Keratinocyte (primary cell): ENCODE data around the gene RPH3AL. TPM values are rescaled to one million over a fixed set of nuclear protein-coding genes. Genes with fewer than 3 reads are reported as not detected.
"Not testable (repeated sequence)": the region's sequence is repeated elsewhere in the genome, so short reads cannot be mapped to it uniquely, and the experiment has no call there.

Experiments used
- DNase-seq: peaks from one replicate; pipeline ENCODE4 v3.0.0-alpha.2; 2011; ENCODE audit warnings: low read depth, missing footprints, low spot score
- FAIRE-seq: peaks from 2 replicates; lab custom pipeline; 2011; peaks lifted over from hg19 to GRCh38; lab: Jason Lieb, UNC
- H2AFZ ChIP-seq: 2 replicates; pipeline ENCODE4 v1.6.0; 2012; ENCODE audit warnings: low read length, control low read depth, inconsistent platforms; ENCODE audit not compliant: control insufficient read depth
- H3K27ac ChIP-seq: 2 replicates; pipeline ENCODE4 v1.5.1; 2011; ENCODE audit warnings: low read length; ENCODE audit not compliant: control insufficient read depth, insufficient read depth
- H3K27me3 ChIP-seq: 3 replicates; pipeline ENCODE4 v1.6.0; 2011; ENCODE audit warnings: low read length; ENCODE audit not compliant: control insufficient read depth, insufficient read depth; ENCODE audit errors: extremely low read depth
- H3K36me3 ChIP-seq, 2 experiments: 2 replicates in 1 of 2; 3 replicates in 1 of 2; pipeline ENCODE4 v1.5.1; 2011; ENCODE audit warnings: low read length in 2 of 2, mild to moderate bottlenecking in 1 of 2; ENCODE audit not compliant: control insufficient read depth in 2 of 2, insufficient read depth in 2 of 2; ENCODE audit errors: extremely low read depth in 1 of 2
- H3K4me1 ChIP-seq: 3 replicates; pipeline ENCODE4 v1.5.1; 2011; ENCODE audit warnings: low read length; ENCODE audit not compliant: control insufficient read depth, insufficient read depth; ENCODE audit errors: extremely low read depth
- H3K4me2 ChIP-seq: 3 replicates; pipeline ENCODE4 v1.6.0; 2011; ENCODE audit warnings: low read depth, low read length; ENCODE audit not compliant: control insufficient read depth, insufficient read depth; ENCODE audit errors: extremely low read depth
- H3K4me3 ChIP-seq, 3 experiments: fragments of 200-600 bp in 1 of 3; sonication (generic) in 1 of 3; 2 replicates in 2 of 3; 3 replicates in 1 of 3; pipeline ENCODE4 v1.5.1; 2011 to 2016; ENCODE audit warnings: low read length in 3 of 3, mild to moderate bottlenecking in 3 of 3, control low read depth in 2 of 3, inconsistent platforms in 1 of 3, low read depth in 1 of 3, mixed read lengths in 1 of 3, mixed run types in 1 of 3, moderate library complexity in 1 of 3; ENCODE audit not compliant: control insufficient read depth in 2 of 3, insufficient read depth in 2 of 3; ENCODE audit errors: extremely low read depth in 1 of 3
- H3K79me2 ChIP-seq: 2 replicates; pipeline ENCODE4 v1.6.0; 2012; ENCODE audit warnings: low read length; ENCODE audit not compliant: control insufficient read depth, insufficient read depth
- H3K9ac ChIP-seq: 3 replicates; pipeline ENCODE4 v1.6.0; 2011; ENCODE audit warnings: low read length; ENCODE audit not compliant: control insufficient read depth, insufficient read depth; ENCODE audit errors: extremely low read depth
- H3K9me1 ChIP-seq: 3 replicates; pipeline ENCODE4 v1.6.0; 2011; ENCODE audit warnings: low read length; ENCODE audit not compliant: control insufficient read depth, insufficient read depth; ENCODE audit errors: extremely low read depth
- H3K9me3 ChIP-seq: 2 replicates; pipeline ENCODE4 v1.5.1; 2012; ENCODE audit warnings: low read depth, low read length; ENCODE audit not compliant: control insufficient read depth
- H4K20me1 ChIP-seq: 3 replicates; pipeline ENCODE4 v1.6.0; 2011; ENCODE audit warnings: low read length; ENCODE audit not compliant: control insufficient read depth, insufficient read depth; ENCODE audit errors: extremely low read depth
- EZH2 ChIP-seq: IDR thresholded peaks from one replicate; pipeline ENCODE4 v1.6.1; 2012; ENCODE audit warnings: inconsistent platforms, mild to moderate bottlenecking, low read length, moderate library complexity
- dilution Hi-C: fragments of 300-500 bp; cut with MboI; formaldehyde crosslinking; loops from one replicate; pipeline ENCODE4 v1.7.0; 2020; ENCODE audit warnings: low sequenced_read_pairs; ENCODE audit not compliant: extremely low pct_ligation_motif_present
- polyA plus RNA-seq, 5 experiments: library from polyadenylated mRNA; depleted of rRNA in 3 of 5; stranded (reverse) in 3 of 5; stranded (forward) in 1 of 5; unstranded in 1 of 5; fragments of >200 nt; gene quantifications; 1 replicate in 1 of 5; 2 replicates in 3 of 5; 3 replicates in 1 of 5; pipeline versions ENCODE4 v1.2.1 to v1.2.3, GENCODE V29; 2011 to 2012; ENCODE audit warnings: missing spikeins in 2 of 5, low read depth in 1 of 5, low replicate concordance in 1 of 5
- TF ChIP-seq, protein P1 (sequence below), 3 experiments: IDR thresholded peaks in 1 of 3; conservative IDR thresholded peaks in 1 of 3; optimal IDR thresholded peaks in 1 of 3; 2 replicates in 2 of 3; 3 replicates in 1 of 3; pipeline versions ENCODE3 to v1.5.1; 2011; ENCODE audit warnings: low read length in 3 of 3, mild to moderate bottlenecking in 3 of 3, moderate library complexity in 2 of 3, control low read depth in 1 of 3, inconsistent platforms in 1 of 3; ENCODE audit not compliant: insufficient read depth in 2 of 3; ENCODE audit errors: extremely low read depth in 1 of 3

RPH3AL gene
- polyA plus RNA-seq, 1 donor (not counting 4 experiments of a cell fraction or from before 2014, with no cell fraction given) = 0.31 TPM

DNA sequence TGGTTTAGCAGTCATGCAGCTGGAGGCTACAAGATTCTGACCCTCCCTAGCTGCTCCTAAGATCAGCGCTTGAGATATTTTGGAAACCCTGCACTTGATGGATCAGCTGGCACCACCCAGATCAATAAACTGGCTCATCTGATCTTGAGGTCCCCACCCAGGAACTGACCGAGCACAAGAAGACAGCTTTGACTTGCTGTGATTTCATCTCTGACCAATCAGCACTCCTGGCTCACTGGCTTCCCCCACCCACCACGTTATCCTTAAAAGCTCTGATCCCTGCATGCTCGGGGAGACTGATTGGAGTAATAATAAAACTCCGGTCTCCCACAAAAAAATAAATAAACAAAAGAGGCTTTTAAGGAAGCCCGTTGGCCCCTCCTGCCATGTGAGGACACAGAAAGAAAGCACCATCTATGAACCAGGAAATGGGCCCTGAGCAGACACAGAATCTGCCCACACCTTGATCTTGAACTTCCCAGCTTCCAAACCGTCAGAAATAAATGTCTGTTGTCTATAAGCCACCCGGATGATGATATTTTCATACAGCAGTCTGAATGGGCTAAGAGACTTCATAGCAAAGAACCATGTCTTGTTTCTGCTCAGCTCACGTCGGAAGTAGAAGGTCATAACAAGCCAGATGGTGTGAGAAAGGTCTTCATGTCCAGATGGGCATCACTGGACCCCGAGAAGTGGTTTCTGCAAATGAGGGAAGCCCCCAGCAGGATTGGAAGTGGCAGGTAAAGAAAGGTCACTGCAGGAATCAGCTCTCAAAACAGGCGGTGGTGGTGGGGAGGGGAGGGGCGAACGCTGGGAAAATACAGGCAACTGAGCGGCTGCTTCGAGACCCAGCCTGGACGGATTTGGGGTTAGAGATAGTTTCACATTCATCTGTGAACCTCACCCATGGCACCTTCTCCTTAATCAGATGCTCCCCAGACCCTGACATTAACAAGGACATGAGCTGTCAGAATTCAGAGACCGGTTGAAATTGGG, 19.8 kb upstream of the RPH3AL start:
- Histone ChIP-seq H3K9me3 (no peaks in the 10 kb centered on the region), H3K27me3 (no peaks in the 10 kb centered on the region), H2AFZ (no peak overlapping the region), H4K20me1 (no peaks in the 10 kb centered on the region), H3K9ac (no peak overlapping the region), H3K9me1 (no peaks in the 10 kb centered on the region), H3K4me1 (peaks cover 4% of the 10 kb centered on the region), H3K79me2 (no peaks in the 10 kb centered on the region), H3K4me3 (no peak overlapping the region), H3K36me3 (no peaks in the 10 kb centered on the region), H3K4me2 (no peak overlapping the region), H3K27ac (no peak overlapping the region)
- no peak for TF ChIP-seq EZH2
- TF ChIP-seq, protein P1, sequence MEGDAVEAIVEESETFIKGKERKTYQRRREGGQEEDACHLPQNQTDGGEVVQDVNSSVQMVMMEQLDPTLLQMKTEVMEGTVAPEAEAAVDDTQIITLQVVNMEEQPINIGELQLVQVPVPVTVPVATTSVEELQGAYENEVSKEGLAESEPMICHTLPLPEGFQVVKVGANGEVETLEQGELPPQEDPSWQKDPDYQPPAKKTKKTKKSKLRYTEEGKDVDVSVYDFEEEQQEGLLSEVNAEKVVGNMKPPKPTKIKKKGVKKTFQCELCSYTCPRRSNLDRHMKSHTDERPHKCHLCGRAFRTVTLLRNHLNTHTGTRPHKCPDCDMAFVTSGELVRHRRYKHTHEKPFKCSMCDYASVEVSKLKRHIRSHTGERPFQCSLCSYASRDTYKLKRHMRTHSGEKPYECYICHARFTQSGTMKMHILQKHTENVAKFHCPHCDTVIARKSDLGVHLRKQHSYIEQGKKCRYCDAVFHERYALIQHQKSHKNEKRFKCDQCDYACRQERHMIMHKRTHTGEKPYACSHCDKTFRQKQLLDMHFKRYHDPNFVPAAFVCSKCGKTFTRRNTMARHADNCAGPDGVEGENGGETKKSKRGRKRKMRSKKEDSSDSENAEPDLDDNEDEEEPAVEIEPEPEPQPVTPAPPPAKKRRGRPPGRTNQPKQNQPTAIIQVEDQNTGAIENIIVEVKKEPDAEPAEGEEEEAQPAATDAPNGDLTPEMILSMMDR (optimal IDR thresholded peaks at IDR 0.05 in 1 of 3, IDR thresholded peaks at IDR 0.05 in 1 of 3, conservative IDR thresholded peaks at IDR 0.05 in 1 of 3; ENCODE audit: extremely low read depth in 1 of 3, insufficient read depth in 2 of 3, low read length in 3 of 3) = no peak
- DNase-seq = no peak
- no peak for FAIRE-seq
- dilution Hi-C loops = no loop called here

DNA sequence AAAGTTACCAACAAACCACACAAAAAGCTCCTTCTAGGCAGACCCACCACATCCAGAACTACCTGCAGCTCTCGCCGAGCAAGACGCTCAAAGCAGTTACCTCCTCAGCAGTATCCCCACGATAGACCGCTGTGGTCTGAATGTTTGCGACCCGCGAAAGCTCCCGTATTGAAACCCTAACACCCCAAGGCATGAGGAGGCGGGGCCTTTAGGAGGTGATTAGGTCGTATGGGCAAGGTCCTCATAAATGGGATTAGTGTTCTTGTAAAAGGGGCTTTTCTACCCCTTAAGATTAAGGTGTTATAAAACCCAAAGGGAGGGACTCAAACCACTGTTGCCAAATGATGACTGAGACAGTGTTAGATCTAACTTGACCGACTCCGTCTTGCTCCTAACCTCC, 19.0 kb upstream of the RPH3AL start:
- DNase-seq (no peak), FAIRE-seq (no peak)
- Histone ChIP-seq H3K4me2 (no peak overlapping the region), H3K27me3 (no peaks in the 10 kb centered on the region), H4K20me1 (no peaks in the 10 kb centered on the region), H3K9me3 (no peaks in the 10 kb centered on the region), H3K79me2 (no peaks in the 10 kb centered on the region), H3K9me1 (no peaks in the 10 kb centered on the region), H3K4me1 (peaks cover 4% of the 10 kb centered on the region), H3K27ac (no peak overlapping the region), H3K9ac (no peak overlapping the region), H3K36me3 (no peaks in the 10 kb centered on the region), H2AFZ (no peak overlapping the region), H3K4me3 (no peak overlapping the region)
- TF ChIP-seq EZH2 = no peak
- dilution Hi-C loops = no loop called here

DNA sequence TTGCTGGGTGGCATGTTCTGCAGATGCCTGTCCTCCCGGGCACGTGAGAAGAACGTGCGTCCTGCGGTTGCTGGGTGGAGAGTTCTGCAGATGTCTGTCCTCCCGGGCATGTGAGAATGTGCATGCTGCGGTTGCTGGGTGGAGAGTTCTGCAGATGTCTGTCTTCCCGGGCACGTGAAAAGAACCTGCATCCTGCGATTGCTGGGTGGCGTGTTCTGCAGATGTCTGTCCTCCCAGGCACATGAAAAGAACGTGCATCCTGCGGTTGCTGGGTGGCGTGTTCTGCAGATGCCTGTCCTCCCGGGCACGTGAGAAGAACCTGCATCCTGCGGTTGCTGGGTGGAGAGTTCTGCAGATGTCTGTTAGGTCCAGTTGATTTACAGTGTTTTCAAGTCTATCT, 15.0 kb upstream of the RPH3AL start:
- H3K4me2 ChIP-seq, H3K36me3 ChIP-seq, H2AFZ ChIP-seq, FAIRE-seq, H3K27ac ChIP-seq, H3K27me3 ChIP-seq, H4K20me1 ChIP-seq, H3K9me1 ChIP-seq, H3K9me3 ChIP-seq, H3K79me2 ChIP-seq, H3K4me1 ChIP-seq, dilution Hi-C loops, H3K9ac ChIP-seq, DNase-seq, H3K4me3 ChIP-seq: not testable (repeated sequence)

DNA sequence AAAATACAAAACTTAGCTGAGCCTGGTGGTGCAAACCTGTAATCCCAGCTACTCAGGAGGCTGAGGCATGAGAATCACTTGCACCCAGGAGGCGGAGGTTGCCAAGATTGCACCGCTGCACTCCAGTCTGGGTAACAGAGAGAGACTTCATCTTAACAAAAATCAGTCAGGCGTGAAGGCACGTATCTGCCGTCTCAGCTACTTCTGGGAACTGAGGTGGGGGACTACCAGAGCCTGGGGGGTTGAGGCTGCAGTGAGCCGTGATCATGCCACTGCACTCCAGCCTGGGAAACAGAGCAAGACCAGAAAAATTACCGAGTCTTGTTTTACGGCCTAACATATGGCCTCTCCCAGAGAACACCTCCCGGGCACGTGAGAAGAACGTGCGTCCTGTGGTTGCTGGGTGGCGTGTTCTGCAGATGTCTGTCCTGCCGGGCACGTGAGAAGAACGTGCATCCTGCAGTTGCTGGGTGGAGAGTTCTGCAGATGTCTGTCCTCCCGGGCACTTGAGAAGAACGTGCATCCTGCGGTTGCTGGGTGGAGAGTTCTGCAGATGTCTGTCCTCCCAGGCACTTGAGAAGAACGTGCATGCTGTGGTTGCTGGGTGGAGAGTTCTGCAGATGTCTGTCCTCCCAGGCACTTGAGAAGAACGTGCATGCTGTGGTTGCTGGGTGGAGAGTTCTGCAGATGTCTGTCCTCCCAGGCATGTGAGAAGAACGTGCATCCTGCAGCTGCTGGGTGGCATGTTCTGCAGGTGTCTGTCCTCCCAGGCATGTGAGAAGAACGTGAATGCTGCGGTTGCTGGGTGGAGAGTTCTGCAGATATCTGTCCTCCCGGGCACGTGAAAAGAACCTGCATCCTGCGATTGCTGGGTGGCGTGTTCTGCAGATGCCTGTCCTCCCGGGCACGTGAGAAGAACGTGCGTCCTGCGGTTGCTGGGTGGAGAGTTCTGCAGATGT, 14.3 kb upstream of the RPH3AL start:
- H3K9me3 ChIP-seq, dilution Hi-C loops, H3K4me3 ChIP-seq, H3K9me1 ChIP-seq, H3K4me2 ChIP-seq, H3K9ac ChIP-seq, H4K20me1 ChIP-seq, H3K27ac ChIP-seq, FAIRE-seq, H3K79me2 ChIP-seq, H3K4me1 ChIP-seq, H3K27me3 ChIP-seq, H2AFZ ChIP-seq, DNase-seq, H3K36me3 ChIP-seq: not testable (repeated sequence)
